ENCODE data around the gene POP7. TPM values are rescaled to one million over a fixed set of nuclear protein-coding genes. Genes with fewer than 3 reads are reported as not detected.
A peak's percentile ranks its signal among the peaks of the same experiment; 100 is the strongest.

Gene POP7
- total RNA-seq, 1 experiment from 2014 or later = 96.9 TPM

DNA sequence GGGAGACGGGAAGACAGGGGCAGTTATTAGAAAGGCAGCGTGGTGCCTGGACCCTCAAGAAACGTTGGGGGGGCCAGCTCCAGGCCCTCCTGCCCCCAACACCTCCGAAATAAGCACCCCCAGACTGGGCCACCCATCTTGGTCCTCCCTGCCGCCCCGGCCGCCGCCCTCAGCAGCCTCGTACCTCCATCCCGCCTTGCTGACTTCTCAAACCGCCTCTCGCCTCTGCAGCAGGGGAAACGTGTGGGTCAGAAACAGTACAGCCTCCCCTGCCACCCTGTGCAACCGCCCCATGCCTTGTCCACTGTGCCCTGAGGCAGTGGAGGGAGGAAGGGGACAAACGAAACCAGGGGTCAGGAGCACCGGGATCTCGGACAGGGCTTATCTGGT lies 19.1 kb upstream of the POP7 start:
- H2BK120ac ChIP-seq (ENCODE audit: low read depth, low read length, poor library complexity, severe bottlenecking) = no peak overlapping the region
- no peak for TF ChIP-seq CTCF (conservative IDR thresholded peaks at IDR 0.05)
- H3K79me1 ChIP-seq (ENCODE audit: insufficient read depth, low read depth, low read length, poor library complexity, severe bottlenecking) = peaks cover 5% of the 10 kb centered on the region
- H3K9me3 ChIP-seq (ENCODE audit: control insufficient read depth, low read depth, low read length) = no peaks in the 10 kb centered on the region
- no peak overlapping the region for H3K9ac ChIP-seq (ENCODE audit: extremely low read depth, insufficient read length, low read length)
- H2BK5ac ChIP-seq (ENCODE audit: insufficient read length, low read length) = no peak overlapping the region
- H2BK12ac ChIP-seq (ENCODE audit: insufficient read length, low read depth, low read length) = no peak overlapping the region
- WGBS (ENCODE audit: extremely low coverage, insufficient read length, low lambda C conversion rate) = no CpG with 5 or more reads among the region's 17 CpGs
- no peak overlapping the region for H3K18ac ChIP-seq (ENCODE audit: insufficient read length, low read depth, low read length)
- no peak overlapping the region for H4K5ac ChIP-seq (ENCODE audit: insufficient read length, low read depth, low read length)
- H3K4me1 ChIP-seq (ENCODE audit: insufficient read depth, low read length) = no peaks in the 10 kb centered on the region
- H4K8ac ChIP-seq (replicated peaks; ENCODE audit: insufficient read length, low read depth, low read length) = no peak overlapping the region
- no peak overlapping the region for H3K4me2 ChIP-seq (ENCODE audit: insufficient read depth, insufficient read length, low read length)
- H3T11ph ChIP-seq (ENCODE audit: low read length) = no peak overlapping the region
- Mint-ChIP-seq H3K9me3 (no peaks in the 10 kb centered on the region), H3K36me3 (ENCODE audit: insufficient read depth in 1 of 3, low read depth in 3 of 3) (peaks cover 31 to 74% (median 66%) of the 10 kb centered on the region in 3 experiments), H3K4me1 (peaks cover 10 to 16% of the 10 kb centered on the region in 2 experiments), H3K4me3 (no peak overlapping the region), H3K27ac (peak overlapping the region in 1 of 3 experiments; percentile 67; a peak in 3 of 7 replicates), H3K27me3 (ENCODE audit: low read depth) (no peaks in the 10 kb centered on the region)
- no peak overlapping the region for H3K4ac ChIP-seq (ENCODE audit: low read depth, low read length)
- H3K14ac ChIP-seq (ENCODE audit: insufficient read depth, low read length) = no peak overlapping the region
- H4K20me1 ChIP-seq (ENCODE audit: control insufficient read depth, insufficient read depth, insufficient read length) = no peaks in the 10 kb centered on the region
- H3K56ac ChIP-seq (ENCODE audit: insufficient read length, low read depth, low read length) = no peak overlapping the region
- no peak overlapping the region for H2BK20ac ChIP-seq (ENCODE audit: low read depth, low read length, poor library complexity, severe bottlenecking)
- no peak overlapping the region for H4K91ac ChIP-seq (ENCODE audit: insufficient read length, low read depth, low read length)
- DNase-seq = no peak
- H3K23ac ChIP-seq (ENCODE audit: insufficient read length, low read depth, low read length) = no peak overlapping the region
- no peaks in the 10 kb centered on the region for H3K23me2 ChIP-seq (ENCODE audit: insufficient read length, low read depth, low read length, poor library complexity, severe bottlenecking)
- H2AK5ac ChIP-seq (ENCODE audit: insufficient read length, low read length) = no peak overlapping the region
- no peaks in the 10 kb centered on the region for H3K27me3 ChIP-seq (ENCODE audit: insufficient read depth, low read length)
- peaks cover 16% of the 10 kb centered on the region; the same call in 1 of the 2 replicates for H3K79me2 ChIP-seq (ENCODE audit: insufficient read depth, low read length)
- no peak overlapping the region for H2AFZ ChIP-seq (ENCODE audit: low read length)
- no peak overlapping the region for H2BK15ac ChIP-seq (ENCODE audit: low read depth, low read length)
- H3K27ac ChIP-seq (ENCODE audit: insufficient read length, low read depth, low read length) = no peak overlapping the region
